ENCODE data around the gene PPP6R2. TPM values are rescaled to one million over a fixed set of nuclear protein-coding genes. Genes with fewer than 3 reads are reported as not detected.
A peak's percentile ranks its signal among the peaks of the same experiment; 100 is the strongest.

PPP6R2 gene
- total RNA-seq, 6 experiments from 2014 or later: 41.9 to 47.0 (median 43.6) TPM

- TF ChIP-seq CTCF (IDR thresholded peaks at IDR 0.05): no peak
- Mint-ChIP-seq H3K27ac (no peak overlapping the region), H3K4me3 (no peak overlapping the region), H3K36me3 (ENCODE audit: low read depth) (no peaks in the 10 kb centered on the region), H3K27me3 (ENCODE audit: insufficient read depth) (no peaks in the 10 kb centered on the region), H3K9me3 (no peaks in the 10 kb centered on the region), H3K4me1 (ENCODE audit: low read depth) (peaks cover 6% of the 10 kb centered on the region; the same call in 1 of the 2 replicates)
- no peak for DNase-seq
Measured at GRCh38 chr22:50338042-50338573, 5.0 kb upstream of the PPP6R2 start.

- TF ChIP-seq CTCF (IDR thresholded peaks at IDR 0.05): no peak
- H3K36me3 Mint-ChIP-seq (ENCODE audit: low read depth): no peaks in the 10 kb centered on the region
- H3K4me3 Mint-ChIP-seq: no peak overlapping the region
- H3K4me1 Mint-ChIP-seq (ENCODE audit: low read depth): peaks cover 6% of the 10 kb centered on the region; the same call in 1 of the 2 replicates
- H3K9me3 Mint-ChIP-seq: no peaks in the 10 kb centered on the region
- DNase-seq: no peak
- no peaks in the 10 kb centered on the region for H3K27me3 Mint-ChIP-seq (ENCODE audit: insufficient read depth)
- no peak overlapping the region for H3K27ac Mint-ChIP-seq
Measured at GRCh38 chr22:50338860-50339462, 4.2 kb upstream of the PPP6R2 start.

- Mint-ChIP-seq H3K4me1 (ENCODE audit: low read depth) (peaks cover 6% of the 10 kb centered on the region; the same call in 1 of the 2 replicates), H3K27me3 (ENCODE audit: insufficient read depth) (no peaks in the 10 kb centered on the region), H3K36me3 (ENCODE audit: low read depth) (no peaks in the 10 kb centered on the region), H3K27ac (no peak overlapping the region), H3K9me3 (no peaks in the 10 kb centered on the region), H3K4me3 (no peak overlapping the region)
- DNase-seq: no peak
- TF ChIP-seq CTCF (IDR thresholded peaks at IDR 0.05): no peak
Measured at GRCh38 chr22:50339945-50340879, 2.9 kb upstream of the PPP6R2 start.

GRCh38 chr22:50341977-50342650, 1.0 kb upstream of the PPP6R2 start:
- Mint-ChIP-seq H3K4me3 (peak overlapping the region; percentile 89), H3K9me3 (no peaks in the 10 kb centered on the region), H3K27me3 (ENCODE audit: insufficient read depth) (no peaks in the 10 kb centered on the region), H3K36me3 (ENCODE audit: low read depth) (no peaks in the 10 kb centered on the region), H3K4me1 (ENCODE audit: low read depth) (peaks cover 6% of the 10 kb centered on the region; the same call in 1 of the 2 replicates), H3K27ac (peak overlapping the region; percentile 83)
- peak; percentile 83 for DNase-seq
- peak; percentile 97 for TF ChIP-seq CTCF (IDR thresholded peaks at IDR 0.05)

GRCh38 chr22:50343541-50343935, 411 bp downstream of the PPP6R2 start:
- H3K36me3 Mint-ChIP-seq (ENCODE audit: low read depth): no peaks in the 10 kb centered on the region
- peaks cover 6% of the 10 kb centered on the region; the same call in 1 of the 2 replicates for H3K4me1 Mint-ChIP-seq (ENCODE audit: low read depth)
- no peak for DNase-seq
- TF ChIP-seq CTCF (IDR thresholded peaks at IDR 0.05): no peak
- no peak overlapping the region for H3K27ac Mint-ChIP-seq
- H3K4me3 Mint-ChIP-seq: peak overlapping the region; percentile 66
- H3K9me3 Mint-ChIP-seq: no peaks in the 10 kb centered on the region
- no peaks in the 10 kb centered on the region for H3K27me3 Mint-ChIP-seq (ENCODE audit: insufficient read depth)
